IMR-90 (cell line): ENCODE measurements around the gene STK40. TPM values are rescaled to one million over a fixed set of nuclear protein-coding genes. Genes with fewer than 3 reads are reported as not detected.

ENCODE experiments used
- ATAC-seq: fragments of 200-7000 bp; cut with Tn5 transposase; 2 replicates; pipeline ENCODE4 v1.9.1; 2020; ENCODE audit warnings: low read depth, mild to moderate bottlenecking, moderate library complexity
- BruUV-seq: library from RNA; stranded (reverse); fragments of 400-500 nt; replicated peaks from 2 replicates; lab custom pipeline; 2021; lab: Mats Ljungman, UMichigan
- CTCF ChIA-PET: fragments of 300-600 bp; formaldehyde crosslinking; extraction: SDS; loops from one replicate; lab custom pipeline; 2021; ENCODE audit warnings: antibody characterized with exemption; lab: Yijun Ruan, JAX
- POLR2A ChIA-PET: fragments of 300-600 bp; sonication (Branson Sonifier 250); formaldehyde crosslinking; loops from one replicate; lab custom pipeline; 2022; ENCODE audit warnings: antibody characterized with exemption; ENCODE audit not compliant: unreplicated experiment; lab: Charles Lee
- DNase-seq: peaks from one replicate; pipeline ENCODE4 v3.0.0; 2013
- H2AFZ ChIP-seq: replicated peaks from 2 replicates; pipeline ENCODE3; 2013; ENCODE audit warnings: low read length, mild to moderate bottlenecking; ENCODE audit not compliant: poor library complexity
- H2AK5ac ChIP-seq: 2 replicates; pipeline ENCODE4 v1.6.1; 2013; ENCODE audit warnings: low read depth, low read length, inconsistent platforms
- H2AK9ac ChIP-seq: replicated peaks from 2 replicates; pipeline ENCODE3; 2013; ENCODE audit warnings: mild to moderate bottlenecking, low read depth, low read length, moderate library complexity; ENCODE audit not compliant: poor library complexity
- H2BK120ac ChIP-seq: 2 replicates; pipeline ENCODE4 v1.6.1; 2013; ENCODE audit warnings: low read depth, low read length, inconsistent platforms
- H2BK15ac ChIP-seq: 3 replicates; pipeline ENCODE4 v1.6.1; 2013; ENCODE audit warnings: low read depth, low read length, inconsistent platforms
- H2BK20ac ChIP-seq: 2 replicates; pipeline ENCODE4 v1.6.1; 2013; ENCODE audit warnings: low read depth, mild to moderate bottlenecking, inconsistent platforms, low read length, moderate library complexity
- H2BK5ac ChIP-seq: 2 replicates; pipeline ENCODE4 v1.6.1; 2013; ENCODE audit warnings: mild to moderate bottlenecking, low read depth, low read length, inconsistent platforms; ENCODE audit not compliant: poor library complexity, severe bottlenecking
- H3K14ac ChIP-seq: replicated peaks from 2 replicates; pipeline ENCODE4 v1.6.1; 2013; ENCODE audit warnings: low read depth, low read length, inconsistent platforms
- H3K18ac ChIP-seq: 2 replicates; pipeline ENCODE4 v1.6.1; 2013; ENCODE audit warnings: low read depth, low read length, control low read depth
- H3K23ac ChIP-seq: 2 replicates; pipeline ENCODE4 v1.6.1; 2013; ENCODE audit warnings: low read depth, low read length, inconsistent platforms
- H3K27ac ChIP-seq: 2 replicates; pipeline ENCODE4 v1.5.1; 2013; ENCODE audit warnings: mild to moderate bottlenecking, control low read depth, low read length; ENCODE audit not compliant: insufficient read depth
- H3K27me3 ChIP-seq: 2 replicates; pipeline ENCODE4 v1.6.1; 2013; ENCODE audit warnings: low read length; ENCODE audit not compliant: control insufficient read depth, insufficient read depth
- H3K36me3 ChIP-seq: 2 replicates; pipeline ENCODE4 v1.6.1; 2013; ENCODE audit warnings: low read length, mixed read lengths; ENCODE audit not compliant: control insufficient read depth, insufficient read depth
- H3K4ac ChIP-seq: 2 replicates; pipeline ENCODE4 v1.6.1; 2013; ENCODE audit warnings: low read depth, low read length, inconsistent platforms
- H3K4me1 ChIP-seq: 2 replicates; pipeline ENCODE4 v1.6.1; 2013; ENCODE audit warnings: low read length, mixed read lengths; ENCODE audit not compliant: control insufficient read depth, insufficient read depth
- H3K4me2 ChIP-seq: 2 replicates; pipeline ENCODE4 v1.6.1; 2013; ENCODE audit warnings: low read depth, mild to moderate bottlenecking, control low read depth, low read length, moderate library complexity
- H3K4me3 ChIP-seq: 2 replicates; pipeline ENCODE4 v1.5.1; 2013; ENCODE audit warnings: low read depth, mild to moderate bottlenecking, control low read depth, low read length, moderate library complexity; ENCODE audit not compliant: insufficient read depth
- H3K56ac ChIP-seq: 2 replicates; pipeline ENCODE4 v1.6.1; 2013; ENCODE audit warnings: low read length, inconsistent platforms; ENCODE audit not compliant: insufficient read depth; ENCODE audit errors: extremely low read depth
- H3K79me1 ChIP-seq, 2 experiments: 2 replicates each; pipeline ENCODE4 v1.6.1; 2013; ENCODE audit warnings: low read length in 2 of 2, inconsistent platforms in 1 of 2, low read depth in 1 of 2
- H3K9ac ChIP-seq: 2 replicates; pipeline ENCODE4 v1.6.1; 2013; ENCODE audit warnings: low read depth, low read length, control low read depth
- H3K9me1 ChIP-seq: 2 replicates; pipeline ENCODE4 v1.6.1; 2013; ENCODE audit warnings: low read length, inconsistent platforms; ENCODE audit not compliant: insufficient read depth
- H3K9me3 ChIP-seq: 2 replicates; pipeline ENCODE4 v1.6.1; 2013; ENCODE audit warnings: low read length; ENCODE audit not compliant: control insufficient read depth, insufficient read depth
- H4K20me1 ChIP-seq: 2 replicates; pipeline ENCODE4 v1.6.1; 2013; ENCODE audit warnings: low read length, inconsistent platforms; ENCODE audit not compliant: insufficient read depth
- H4K5ac ChIP-seq: 2 replicates; pipeline ENCODE4 v1.6.1; 2013; ENCODE audit warnings: mild to moderate bottlenecking, low read depth, low read length, control low read depth
- H4K8ac ChIP-seq, 2 experiments: 2 replicates each; pipeline ENCODE4 v1.6.1; 2013; ENCODE audit warnings: low read depth in 2 of 2, low read length in 2 of 2, control low read depth in 1 of 2, inconsistent platforms in 1 of 2
- H4K91ac ChIP-seq: 2 replicates; pipeline ENCODE4 v1.6.1; 2013; ENCODE audit warnings: low read depth, low read length, inconsistent platforms; ENCODE audit not compliant: insufficient read depth
- SMC3 ChIP-seq: fragments of 150-350 bp; IDR thresholded peaks from 2 replicates; pipeline ENCODE4 v1.6.1; 2016; ENCODE audit warnings: low read depth, mild to moderate bottlenecking, antibody characterized with exemption, low read length, moderate library complexity
- WGBS, 2 experiments: methylation state at CpG; one replicate each; pipeline versions ENCODE4 v1.1.5 to v1.1.7; 2013; ENCODE audit warnings: missing lambda C conversion rate in 2 of 2; ENCODE audit not compliant: insufficient read length in 1 of 2; ENCODE audit errors: extremely low coverage in 2 of 2; 5-methylcytosine and 5-hydroxymethylcytosine counted together
- dilution Hi-C: fragments of 300-500 bp; cut with HindIII; formaldehyde crosslinking; loops from one replicate; pipeline ENCODE4 v1.14.3; 2018; ENCODE audit warnings: low sequenced_read_pairs; ENCODE audit not compliant: unreplicated experiment
- in situ Hi-C: fragments of 300-500 bp; cut with MboI; formaldehyde crosslinking; loops from 3 replicates; pipeline ENCODE4 v1.14.3; 2019; ENCODE audit warnings: low sequenced_read_pairs, inconsistent platforms, mixed read lengths
- intact Hi-C: fragments of 100-400 bp; cut with micrococcal nuclease; formaldehyde crosslinking; loops from 2 replicates; pipeline ENCODE4 v1.10.0; 2022
- polyA plus RNA-seq, 3 experiments: library from polyadenylated mRNA; depleted of rRNA; stranded (reverse); fragments of >200 nt; gene quantifications; 2 replicates each; pipeline ENCODE4 v1.2.3, GENCODE V29; 2012; ENCODE audit warnings: low replicate concordance in 1 of 3
- total RNA-seq: library from RNA; depleted of rRNA; stranded (reverse); fragments of >200 nt; gene quantifications from 2 replicates; pipeline ENCODE4 v1.2.3, GENCODE V29; 2012

The STK40 gene
- total and polyA plus RNA-seq, 2 of the 4 experiments (the other 2 are of a cell fraction) = 16.0 to 29.9 TPM

- intact Hi-C loops = no loop called here
- CTCF ChIA-PET = no interaction called here
Observed at GRCh38 chr1:36344395-36344680, 41.4 kb downstream of the STK40 start.

More at GRCh38 chr1:36344395-36344680, 41.4 kb downstream of the STK40 start:
- Histone ChIP-seq H3K4me1 (peaks cover 15% of the 10 kb centered on the region), H2BK15ac (no peak overlapping the region), H2AFZ (no peak overlapping the region), H3K9ac (no peak overlapping the region), H3K27ac (no peak overlapping the region), H2AK5ac (no peak overlapping the region), H4K91ac (no peak overlapping the region), H4K5ac (no peak overlapping the region), H3K4me2 (no peak overlapping the region), H4K8ac (peak overlapping the region in 1 of 2 experiments; percentile 42; a peak in 1 of 4 replicates), H2BK5ac (no peak overlapping the region), H2AK9ac (peak overlapping the region; percentile 56), H3K56ac (no peak overlapping the region), H3K79me1 (peaks cover 10 to 51% of the 10 kb centered on the region in 2 experiments; a peak in 2 of 4 replicates), H3K9me3 (no peaks in the 10 kb centered on the region), H2BK20ac (no peak overlapping the region), H3K23ac (no peak overlapping the region), H3K4me3 (no peak overlapping the region), H3K27me3 (no peaks in the 10 kb centered on the region), H3K14ac (no peak overlapping the region), H3K4ac (no peak overlapping the region), H3K9me1 (peaks cover 15% of the 10 kb centered on the region), H4K20me1 (no peaks in the 10 kb centered on the region), H3K36me3 (peaks cover 71% of the 10 kb centered on the region), H3K18ac (no peak overlapping the region), H2BK120ac (no peak overlapping the region)
- POLR2A ChIA-PET = no interaction called here
- dilution Hi-C loops = no loop called here
- BruUV-seq = no TSS peak
- DNase-seq (no peak), ATAC-seq (no peak)
- WGBS, 2 experiments = 92% methylated on average over 2 of the region's 8 CpGs; no CpG with 5 or more reads in 1 of the 2 experiments
- no peak for TF ChIP-seq SMC3
- in situ Hi-C loops = no loop called here
